Loucy (cell line): ENCODE results near the gene TP73.

Experiments used
- H2AFZ ChIP-seq: fragments of 200-600 bp; sonication (generic); 2 replicates; pipeline ENCODE4 v1.6.0; 2016; ENCODE audit warnings: antibody characterized with exemption, mild to moderate bottlenecking, low read length, moderate library complexity
- H3F3A ChIP-seq: fragments of 200-600 bp; 2 replicates; pipeline ENCODE4 v1.6.0; 2016; ENCODE audit warnings: antibody characterized with exemption, low read depth, mild to moderate bottlenecking
- H3K27me3 ChIP-seq: fragments of 200-600 bp; sonication (generic); 2 replicates; pipeline ENCODE4 v1.6.1; 2014; ENCODE audit warnings: low read length, mild to moderate bottlenecking; ENCODE audit not compliant: insufficient read depth, poor library complexity, severe bottlenecking
- H3K36me3 ChIP-seq: fragments of 200-600 bp; sonication (generic); 2 replicates; pipeline ENCODE4 v1.6.1; 2016; ENCODE audit warnings: low read length; ENCODE audit not compliant: insufficient read depth
- H3K4me1 ChIP-seq: fragments of 200-600 bp; sonication (generic); 2 replicates; pipeline ENCODE4 v1.5.1; 2014; ENCODE audit warnings: low read length, mild to moderate bottlenecking; ENCODE audit not compliant: insufficient read depth, poor library complexity, severe bottlenecking
- H3K4me2 ChIP-seq: fragments of 200-600 bp; sonication (generic); 2 replicates; pipeline ENCODE4 v1.6.0; 2014; ENCODE audit warnings: antibody characterized with exemption, low read length, low read depth, mild to moderate bottlenecking; ENCODE audit not compliant: poor library complexity, severe bottlenecking
- H3K4me3 ChIP-seq: fragments of 200-600 bp; sonication (generic); 2 replicates; pipeline ENCODE4 v1.5.1; 2014; ENCODE audit warnings: low read length, mild to moderate bottlenecking, mixed read lengths; ENCODE audit not compliant: poor library complexity, severe bottlenecking
- H3K79me2 ChIP-seq: fragments of 200-600 bp; sonication (generic); 2 replicates; pipeline ENCODE4 v1.6.1; 2014; ENCODE audit warnings: low read length; ENCODE audit not compliant: insufficient read depth
- H3K9ac ChIP-seq: fragments of 200-600 bp; sonication (generic); 2 replicates; pipeline ENCODE4 v1.6.0; 2014; ENCODE audit warnings: mild to moderate bottlenecking, low read depth, low read length, moderate library complexity; ENCODE audit not compliant: poor library complexity, severe bottlenecking
- H3K9me2 ChIP-seq: fragments of 200-600 bp; sonication (generic); replicated peaks from 2 replicates; pipeline ENCODE4 v1.6.1; 2016; ENCODE audit warnings: low read depth, low read length, mixed read lengths
- H3K9me3 ChIP-seq: fragments of 200-600 bp; sonication (generic); 2 replicates; pipeline ENCODE4 v1.6.1; 2014; ENCODE audit warnings: mild to moderate bottlenecking, antibody characterized with exemption, low read length, low read depth; ENCODE audit not compliant: insufficient read depth
- H4K20me1 ChIP-seq: fragments of 200-600 bp; sonication (generic); 2 replicates; pipeline ENCODE4 v1.6.0; 2014; ENCODE audit warnings: antibody characterized with exemption, low read length, mild to moderate bottlenecking; ENCODE audit not compliant: insufficient read depth, poor library complexity, severe bottlenecking
- CTCF ChIP-seq: fragments of 200-600 bp; sonication (generic); conservative IDR thresholded peaks from 2 replicates; pipeline ENCODE4 v1.5.1; 2014; ENCODE audit warnings: mild to moderate bottlenecking, antibody characterized with exemption, low read length
- EZH2phosphoT487 ChIP-seq: fragments of 200-600 bp; IDR thresholded peaks from 2 replicates; pipeline ENCODE4 v1.6.1; 2018; ENCODE audit warnings: antibody characterized with exemption, mild to moderate bottlenecking, moderate library complexity, borderline replicate concordance

The TP73 gene

DNA sequence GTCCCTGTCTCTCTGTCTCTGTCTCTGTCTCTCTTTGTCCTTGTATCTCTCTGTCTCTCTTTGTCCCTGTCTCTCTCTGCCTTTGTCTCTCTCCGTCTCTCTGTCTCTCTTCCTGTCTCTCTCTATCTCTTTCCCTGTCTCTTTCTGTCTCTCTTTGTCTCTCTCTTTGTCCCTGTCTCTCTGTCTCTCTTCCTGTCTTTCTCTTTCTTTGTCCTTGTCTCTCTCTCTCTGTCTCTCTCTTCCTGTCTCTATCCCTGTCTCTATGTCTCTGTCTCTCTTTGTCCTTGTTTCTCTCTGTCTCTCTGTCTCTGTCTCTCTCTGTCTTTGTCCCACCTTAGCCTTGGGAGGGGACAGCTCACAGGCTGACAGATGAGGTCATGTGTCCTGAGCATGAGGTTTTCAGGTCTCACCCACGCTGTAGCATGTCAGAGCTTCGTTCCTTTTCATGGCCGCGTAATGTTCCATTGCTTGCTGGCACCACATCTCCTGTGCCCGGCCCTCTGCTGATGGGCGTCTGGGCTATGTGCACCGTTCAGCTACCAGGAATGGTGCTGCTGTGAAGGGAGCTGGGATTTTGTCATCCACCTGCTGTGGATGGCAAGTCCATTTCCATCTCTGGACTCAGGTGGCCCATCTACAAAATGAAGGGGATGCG is 27.6 kb downstream of the TP73 start:
- TF ChIP-seq CTCF (no peak), EZH2phosphoT487 (no peak)
- H3K4me3 ChIP-seq = no peak overlapping the region
- H3K27me3 ChIP-seq = no peaks in the 10 kb centered on the region
- H3K79me2 ChIP-seq = no peaks in the 10 kb centered on the region
- H2AFZ ChIP-seq = no peak overlapping the region
- H3F3A ChIP-seq = no peaks in the 10 kb centered on the region
- no peak overlapping the region for H3K9ac ChIP-seq
- H3K9me3 ChIP-seq = no peaks in the 10 kb centered on the region
- no peaks in the 10 kb centered on the region for H3K36me3 ChIP-seq
- no peaks in the 10 kb centered on the region for H4K20me1 ChIP-seq
- no peak overlapping the region for H3K4me2 ChIP-seq
- H3K9me2 ChIP-seq = no peaks in the 10 kb centered on the region
- peaks cover 21% of the 10 kb centered on the region for H3K4me1 ChIP-seq

DNA sequence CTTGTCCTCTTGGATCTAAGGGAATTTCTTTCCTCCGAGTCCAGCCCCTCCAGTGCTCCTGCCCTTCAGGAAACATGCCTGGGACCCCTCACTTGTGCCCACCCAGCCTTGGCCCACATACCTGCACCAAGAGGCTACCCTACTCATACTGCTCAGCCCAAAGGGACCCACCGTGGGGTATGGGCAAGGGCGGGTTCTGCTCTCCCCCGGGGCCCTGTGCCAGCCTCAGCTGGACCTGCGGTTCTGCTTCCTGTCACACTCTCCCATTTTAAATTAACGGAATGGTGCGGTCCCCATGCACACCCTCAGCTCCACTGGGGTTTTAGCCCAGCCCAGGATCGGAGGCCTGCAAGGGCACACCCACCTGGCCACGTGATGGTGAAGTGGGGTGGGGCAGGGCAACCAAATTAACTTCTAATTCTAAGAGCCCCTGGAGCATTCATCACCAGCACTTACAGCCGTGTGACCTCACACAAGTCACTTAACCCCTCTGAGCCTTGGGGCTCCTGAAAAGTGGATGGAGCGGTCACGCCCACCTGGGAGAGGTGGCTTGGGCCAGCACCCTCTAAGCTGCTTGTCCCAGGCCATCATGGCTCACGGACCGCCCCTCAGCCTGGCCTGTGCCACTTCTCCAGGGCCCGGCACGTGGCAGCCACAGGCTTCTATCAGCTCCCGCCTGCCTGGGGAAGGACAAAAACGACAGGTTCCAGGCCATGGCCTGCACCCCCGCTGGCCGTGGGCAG is 28.3 kb downstream of the TP73 start:
- no peaks in the 10 kb centered on the region for H3K79me2 ChIP-seq
- H3K27me3 ChIP-seq = no peaks in the 10 kb centered on the region
- TF ChIP-seq CTCF (no peak), EZH2phosphoT487 (no peak)

DNA sequence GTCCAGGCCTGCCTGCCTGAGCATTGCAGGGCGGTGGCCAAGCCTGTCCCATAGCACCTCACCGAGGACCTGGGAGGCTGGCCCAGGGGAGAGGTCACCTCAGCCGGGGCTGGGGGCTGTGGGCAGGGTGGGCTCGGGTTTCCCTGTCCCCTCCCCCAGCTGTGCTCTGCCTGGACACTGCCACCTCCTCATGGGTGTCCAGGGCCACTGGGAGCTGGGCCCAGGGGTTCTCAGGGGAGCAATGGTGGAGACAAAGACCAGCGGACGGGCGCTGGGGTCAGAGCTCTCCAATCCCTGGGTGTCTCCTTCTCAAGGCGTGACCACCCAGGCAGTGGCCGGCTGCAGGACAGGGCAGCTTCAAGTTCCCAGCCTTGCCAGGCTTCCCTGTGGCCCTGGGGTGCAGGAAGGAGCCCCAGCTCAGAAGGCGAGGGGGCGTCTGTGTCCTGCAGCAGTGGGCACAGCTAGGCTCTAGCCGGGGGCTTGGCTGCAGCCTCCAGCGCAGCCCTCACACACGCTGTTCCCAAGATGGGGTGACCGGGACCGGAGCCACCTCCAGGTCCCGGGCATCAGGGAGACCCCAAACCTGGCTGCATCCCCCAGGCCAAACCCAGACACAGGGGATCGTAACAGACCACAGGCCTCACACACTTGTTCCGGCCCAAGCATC is 29.0 kb downstream of the TP73 start:
- no peaks in the 10 kb centered on the region for H3K36me3 ChIP-seq
- no peak overlapping the region for H3K4me2 ChIP-seq
- no peaks in the 10 kb centered on the region for H3K9me2 ChIP-seq
- no peaks in the 10 kb centered on the region for H4K20me1 ChIP-seq
- H3K9me3 ChIP-seq = no peaks in the 10 kb centered on the region
- H3K9ac ChIP-seq = no peak overlapping the region
- H3K4me3 ChIP-seq = no peak overlapping the region
- H3K4me1 ChIP-seq = peaks cover 21% of the 10 kb centered on the region
- TF ChIP-seq CTCF (no peak), EZH2phosphoT487 (no peak)
- no peak overlapping the region for H2AFZ ChIP-seq
- no peaks in the 10 kb centered on the region for H3K79me2 ChIP-seq
- H3K27me3 ChIP-seq = no peaks in the 10 kb centered on the region
- H3F3A ChIP-seq = no peaks in the 10 kb centered on the region

More for the DNA sequence above, 28.3 kb downstream of the TP73 start:
- Histone ChIP-seq H3K9me2 (no peaks in the 10 kb centered on the region), H3K4me1 (peaks cover 21% of the 10 kb centered on the region), H3K4me3 (no peak overlapping the region), H3K9ac (no peak overlapping the region), H3K36me3 (no peaks in the 10 kb centered on the region), H3K4me2 (no peak overlapping the region), H4K20me1 (no peaks in the 10 kb centered on the region), H3K9me3 (no peaks in the 10 kb centered on the region), H2AFZ (no peak overlapping the region), H3F3A (no peaks in the 10 kb centered on the region)
